Spleen (tissue), 7 donors: ENCODE data around the gene IFNL2.

Experiments used
- CTCF ChIP-seq, 11 experiments: fragments of 200-600 bp in 7 of 11; fragments of 450-650 bp in 4 of 11; sonication (generic) in 4 of 11; IDR thresholded peaks in 8 of 11; conservative IDR thresholded peaks in 3 of 11; 1 replicate in 7 of 11; 2 replicates in 4 of 11; pipeline versions ENCODE4 v1.4.0 to v1.8.0; 2016 to 2021; ENCODE audit warnings: antibody characterized with exemption in 11 of 11, inconsistent platforms in 4 of 11, mild to moderate bottlenecking in 1 of 11
- POLR2A ChIP-seq, 3 donors: fragments of 450-650 bp; IDR thresholded peaks; one replicate each; pipeline ENCODE4 v1.5.1; 2017; ENCODE audit warnings: antibody characterized with exemption in 3 of 3, mild to moderate bottlenecking in 1 of 3
- donor health status: DM: no; HTN: no; CAD: no; lungs with moderate emphysema.
- donor health status: DM: no; HTN: no; CAD: no.
- donor health status: DM: no; HTN: no; CAD: no.

- no peak for TF ChIP-seq POLR2A (IDR thresholded peaks at IDR 0.05)
- TF ChIP-seq CTCF (IDR thresholded peaks at IDR 0.05 in 8 of 11, conservative IDR thresholded peaks at IDR 0.05 in 3 of 11), result no peak
Measured at GRCh38 chr19:39310558-39311311, 42.5 kb downstream of the IFNL2 start.
